ENCODE results near the gene SIRT7.

DNA sequence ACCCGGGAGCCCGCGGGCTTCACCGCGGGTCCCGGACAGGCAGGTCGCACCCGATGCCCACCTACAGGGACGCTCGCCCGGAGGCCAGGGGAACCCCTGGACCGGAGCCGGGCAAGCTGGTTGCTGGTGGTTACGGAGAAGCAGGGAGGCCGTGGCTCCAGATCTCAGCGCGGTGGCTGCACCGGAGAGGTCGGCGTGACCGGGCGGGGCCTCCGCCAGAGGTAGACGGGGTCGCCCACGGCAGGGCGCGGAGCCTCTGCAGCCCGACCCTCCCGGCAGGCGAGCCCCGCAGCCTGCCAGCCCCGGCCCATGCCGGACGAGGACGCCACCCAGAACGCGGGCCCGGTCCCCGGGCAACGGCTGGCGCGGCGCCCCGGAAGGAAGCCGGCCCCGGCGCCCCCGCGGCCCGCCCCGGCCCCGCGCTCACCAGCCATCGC lies 7.1 kb downstream of the SIRT7 start:
- TF ChIP-seq, protein P1, sequence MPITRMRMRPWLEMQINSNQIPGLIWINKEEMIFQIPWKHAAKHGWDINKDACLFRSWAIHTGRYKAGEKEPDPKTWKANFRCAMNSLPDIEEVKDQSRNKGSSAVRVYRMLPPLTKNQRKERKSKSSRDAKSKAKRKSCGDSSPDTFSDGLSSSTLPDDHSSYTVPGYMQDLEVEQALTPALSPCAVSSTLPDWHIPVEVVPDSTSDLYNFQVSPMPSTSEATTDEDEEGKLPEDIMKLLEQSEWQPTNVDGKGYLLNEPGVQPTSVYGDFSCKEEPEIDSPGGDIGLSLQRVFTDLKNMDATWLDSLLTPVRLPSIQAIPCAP (CRISPR knock-in tag; IDR thresholded peaks at IDR 0.05): no peak
- TF ChIP-seq, protein P2, sequence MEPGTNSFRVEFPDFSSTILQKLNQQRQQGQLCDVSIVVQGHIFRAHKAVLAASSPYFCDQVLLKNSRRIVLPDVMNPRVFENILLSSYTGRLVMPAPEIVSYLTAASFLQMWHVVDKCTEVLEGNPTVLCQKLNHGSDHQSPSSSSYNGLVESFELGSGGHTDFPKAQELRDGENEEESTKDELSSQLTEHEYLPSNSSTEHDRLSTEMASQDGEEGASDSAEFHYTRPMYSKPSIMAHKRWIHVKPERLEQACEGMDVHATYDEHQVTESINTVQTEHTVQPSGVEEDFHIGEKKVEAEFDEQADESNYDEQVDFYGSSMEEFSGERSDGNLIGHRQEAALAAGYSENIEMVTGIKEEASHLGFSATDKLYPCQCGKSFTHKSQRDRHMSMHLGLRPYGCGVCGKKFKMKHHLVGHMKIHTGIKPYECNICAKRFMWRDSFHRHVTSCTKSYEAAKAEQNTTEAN (CRISPR knock-in tag; IDR thresholded peaks at IDR 0.05): no peak
- TF ChIP-seq TP53 (CRISPR knock-in tag; IDR thresholded peaks at IDR 0.05) (no peak), ZNF121 (CRISPR knock-in tag; IDR thresholded peaks at IDR 0.05) (no peak), TEAD1 (CRISPR knock-in tag; IDR thresholded peaks at IDR 0.05) (no peak)
- TF ChIP-seq, protein P3, sequence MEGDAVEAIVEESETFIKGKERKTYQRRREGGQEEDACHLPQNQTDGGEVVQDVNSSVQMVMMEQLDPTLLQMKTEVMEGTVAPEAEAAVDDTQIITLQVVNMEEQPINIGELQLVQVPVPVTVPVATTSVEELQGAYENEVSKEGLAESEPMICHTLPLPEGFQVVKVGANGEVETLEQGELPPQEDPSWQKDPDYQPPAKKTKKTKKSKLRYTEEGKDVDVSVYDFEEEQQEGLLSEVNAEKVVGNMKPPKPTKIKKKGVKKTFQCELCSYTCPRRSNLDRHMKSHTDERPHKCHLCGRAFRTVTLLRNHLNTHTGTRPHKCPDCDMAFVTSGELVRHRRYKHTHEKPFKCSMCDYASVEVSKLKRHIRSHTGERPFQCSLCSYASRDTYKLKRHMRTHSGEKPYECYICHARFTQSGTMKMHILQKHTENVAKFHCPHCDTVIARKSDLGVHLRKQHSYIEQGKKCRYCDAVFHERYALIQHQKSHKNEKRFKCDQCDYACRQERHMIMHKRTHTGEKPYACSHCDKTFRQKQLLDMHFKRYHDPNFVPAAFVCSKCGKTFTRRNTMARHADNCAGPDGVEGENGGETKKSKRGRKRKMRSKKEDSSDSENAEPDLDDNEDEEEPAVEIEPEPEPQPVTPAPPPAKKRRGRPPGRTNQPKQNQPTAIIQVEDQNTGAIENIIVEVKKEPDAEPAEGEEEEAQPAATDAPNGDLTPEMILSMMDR (IDR thresholded peaks at IDR 0.05): no peak
- TF ChIP-seq, protein P4, sequence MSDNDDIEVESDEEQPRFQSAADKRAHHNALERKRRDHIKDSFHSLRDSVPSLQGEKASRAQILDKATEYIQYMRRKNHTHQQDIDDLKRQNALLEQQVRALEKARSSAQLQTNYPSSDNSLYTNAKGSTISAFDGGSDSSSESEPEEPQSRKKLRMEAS (CRISPR knock-in tag; IDR thresholded peaks at IDR 0.05): no peak
- TF ChIP-seq, protein P5, sequence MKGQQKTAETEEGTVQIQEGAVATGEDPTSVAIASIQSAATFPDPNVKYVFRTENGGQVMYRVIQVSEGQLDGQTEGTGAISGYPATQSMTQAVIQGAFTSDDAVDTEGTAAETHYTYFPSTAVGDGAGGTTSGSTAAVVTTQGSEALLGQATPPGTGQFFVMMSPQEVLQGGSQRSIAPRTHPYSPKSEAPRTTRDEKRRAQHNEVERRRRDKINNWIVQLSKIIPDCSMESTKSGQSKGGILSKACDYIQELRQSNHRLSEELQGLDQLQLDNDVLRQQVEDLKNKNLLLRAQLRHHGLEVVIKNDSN (CRISPR knock-in tag; IDR thresholded peaks at IDR 0.05): no peak
